Neutrophil (primary cell): ENCODE data around the gene SIGLEC1.

Experiments used
- H3K27ac ChIP-seq: fragments of 200-600 bp; sonication (generic); 2 replicates; pipeline ENCODE4 v1.5.1; 2016; ENCODE audit warnings: mild to moderate bottlenecking, moderate library complexity
- H3K27me3 ChIP-seq: fragments of 200-600 bp; sonication (generic); 2 replicates; pipeline ENCODE4 v1.6.0; 2016; ENCODE audit warnings: mild to moderate bottlenecking
- H3K36me3 ChIP-seq: fragments of 200-600 bp; sonication (generic); 2 replicates; pipeline ENCODE4 v1.5.1; 2017
- H3K4me1 ChIP-seq, 2 experiments: fragments of 200-600 bp in 1 of 2; sonication (generic) in 1 of 2; 1 replicate in 1 of 2; 2 replicates in 1 of 2; pipeline versions ENCODE4 v1.5.1 to v1.6.1; 2013 to 2016; ENCODE audit warnings: low read depth in 1 of 2, low read length in 1 of 2, mild to moderate bottlenecking in 1 of 2, moderate library complexity in 1 of 2; ENCODE audit not compliant: control insufficient read depth in 1 of 2, insufficient read depth in 1 of 2
- H3K4me3 ChIP-seq, 2 experiments: fragments of 200-600 bp in 1 of 2; sonication (generic) in 1 of 2; 1 replicate in 1 of 2; 2 replicates in 1 of 2; pipeline ENCODE4 v1.5.1; 2013 to 2016; ENCODE audit warnings: low read depth in 1 of 2, low read length in 1 of 2, mild to moderate bottlenecking in 1 of 2, moderate library complexity in 1 of 2
- H3K9me3 ChIP-seq: fragments of 200-600 bp; sonication (generic); 2 replicates; pipeline ENCODE4 v1.5.1; 2016
- CTCF ChIP-seq: fragments of 200-600 bp; sonication (generic); IDR thresholded peaks from 2 replicates; pipeline ENCODE4 v1.5.1; 2016; ENCODE audit warnings: antibody characterized with exemption

The SIGLEC1 gene

GRCh38 chr20:3691897-3692296 is 20.5 kb downstream of the SIGLEC1 start:
- Histone ChIP-seq H3K27me3 (peaks cover 12% of the 10 kb centered on the region), H3K4me3 (no peak overlapping the region), H3K9me3 (no peaks in the 10 kb centered on the region), H3K36me3 (no peaks in the 10 kb centered on the region), H3K4me1 (no peaks in the 10 kb centered on the region), H3K27ac (no peak overlapping the region)
- no peak for TF ChIP-seq CTCF

- no peaks in the 10 kb centered on the region for H3K9me3 ChIP-seq
- no peaks in the 10 kb centered on the region for H3K4me1 ChIP-seq
- no peak overlapping the region for H3K27ac ChIP-seq
- no peak for TF ChIP-seq CTCF
- no peaks in the 10 kb centered on the region for H3K36me3 ChIP-seq
- H3K27me3 ChIP-seq = peaks cover 18% of the 10 kb centered on the region
- no peak overlapping the region for H3K4me3 ChIP-seq
Measured at GRCh38 chr20:3691306-3691705, 21.1 kb downstream of the SIGLEC1 start.

GRCh38 chr20:3690413-3690812 is 22.0 kb downstream of the SIGLEC1 start:
- Histone ChIP-seq H3K36me3 (no peaks in the 10 kb centered on the region), H3K9me3 (no peaks in the 10 kb centered on the region), H3K4me1 (no peaks in the 10 kb centered on the region), H3K27me3 (peaks cover 26% of the 10 kb centered on the region), H3K27ac (no peak overlapping the region), H3K4me3 (no peak overlapping the region)
- no peak for TF ChIP-seq CTCF

- Histone ChIP-seq H3K4me1 (no peaks in the 10 kb centered on the region), H3K4me3 (no peak overlapping the region), H3K27ac (no peak overlapping the region), H3K9me3 (no peaks in the 10 kb centered on the region), H3K36me3 (no peaks in the 10 kb centered on the region), H3K27me3 (peaks cover 31% of the 10 kb centered on the region)
- no peak for TF ChIP-seq CTCF
Measured at GRCh38 chr20:3689978-3690377, 22.4 kb downstream of the SIGLEC1 start.

GRCh38 chr20:3687655-3688054 is 24.7 kb downstream of the SIGLEC1 start:
- Histone ChIP-seq H3K27me3 (peaks cover 54% of the 10 kb centered on the region), H3K4me1 (no peaks in the 10 kb centered on the region), H3K9me3 (no peaks in the 10 kb centered on the region), H3K27ac (no peak overlapping the region), H3K36me3 (no peaks in the 10 kb centered on the region), H3K4me3 (no peak overlapping the region)
- TF ChIP-seq CTCF = no peak

GRCh38 chr20:3686867-3687321 is 25.5 kb downstream of the SIGLEC1 start:
- H3K4me3 ChIP-seq = no peak overlapping the region
- H3K36me3 ChIP-seq = no peaks in the 10 kb centered on the region
- no peak for TF ChIP-seq CTCF
- no peak overlapping the region for H3K27ac ChIP-seq
- no peaks in the 10 kb centered on the region for H3K9me3 ChIP-seq
- H3K27me3 ChIP-seq = peaks cover 62% of the 10 kb centered on the region
- H3K4me1 ChIP-seq = peaks cover 0 to 3% of the 10 kb centered on the region in 2 experiments
